T-helper 17 cell (primary cell): ENCODE results near the gene CHD6. TPM values are rescaled to one million over a fixed set of nuclear protein-coding genes. Genes with fewer than 3 reads are reported as not detected.

ENCODE experiments used
- ATAC-seq: fragments of 150-1000 bp; cut with Tn5 transposase; 2 replicates; pipeline ENCODE4 v1.10.0; 2021; ENCODE audit warnings: mild to moderate bottlenecking, moderate library complexity
- DNase-seq, 3 donors: peaks; one replicate each; pipeline versions ENCODE4 v3.0.0 to v3.0.0-alpha.2; 2020 to 2021
- H3K9me3 ChIP-seq: one replicate; pipeline ENCODE4 v1.7.0; 2013; ENCODE audit warnings: low read length, mild to moderate bottlenecking; ENCODE audit not compliant: control insufficient read depth, poor library complexity, severe bottlenecking
- H3K27ac Mint-ChIP-seq: one replicate; pipeline ENCODE4 v1.8.0; 2022; ENCODE audit warnings: mild to moderate bottlenecking, moderate library complexity, mixed read lengths
- H3K27me3 Mint-ChIP-seq: one replicate; pipeline ENCODE4 v1.8.0; 2022; ENCODE audit warnings: mixed read lengths
- H3K36me3 Mint-ChIP-seq: one replicate; pipeline ENCODE4 v1.8.0; 2022; ENCODE audit warnings: low read depth, mixed read lengths
- H3K4me1 Mint-ChIP-seq: one replicate; pipeline ENCODE4 v1.8.0; 2022; ENCODE audit warnings: mild to moderate bottlenecking, mixed read lengths
- H3K4me3 Mint-ChIP-seq: one replicate; pipeline ENCODE4 v1.8.0; 2022; ENCODE audit warnings: mild to moderate bottlenecking, moderate library complexity, mixed read lengths
- total RNA-seq, 4 donors: library from RNA in 2 of 4; stranded (reverse) in 2 of 4; gene quantifications; one replicate each; pipeline ENCODE4 v1.2.3 and lab custom pipeline; 2022 to 2026

The CHD6 gene
- total RNA-seq, 2 donors from 2014 or later: 83.3 to 87.0 TPM

DNA sequence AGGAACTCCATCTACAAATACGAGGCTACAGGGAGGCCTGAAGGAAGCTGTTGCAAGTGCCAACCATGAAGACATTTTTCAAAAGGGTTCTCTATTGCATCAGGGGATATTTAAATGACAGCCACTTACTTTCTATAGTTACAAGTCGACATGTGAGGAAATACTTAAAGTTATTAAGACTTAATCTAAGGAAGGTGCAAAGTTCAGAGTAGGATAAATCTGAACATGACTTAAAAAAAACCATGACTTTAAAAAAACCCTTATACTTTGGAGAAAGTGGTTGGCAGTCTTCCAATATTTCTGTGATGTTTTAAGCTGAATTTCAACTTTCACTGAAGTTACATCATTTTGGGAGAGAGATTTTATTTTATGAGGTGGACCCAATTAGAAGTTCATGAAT, 195.2 kb downstream of the CHD6 start:
- no peaks in the 10 kb centered on the region for H3K9me3 ChIP-seq
- H3K27ac Mint-ChIP-seq: no peak overlapping the region
- no peak overlapping the region for H3K4me3 Mint-ChIP-seq
- H3K4me1 Mint-ChIP-seq: peaks cover 11% of the 10 kb centered on the region
- DNase-seq (no peak), ATAC-seq (no peak)
- no peaks in the 10 kb centered on the region for H3K27me3 Mint-ChIP-seq
- H3K36me3 Mint-ChIP-seq: peaks cover 21% of the 10 kb centered on the region

DNA sequence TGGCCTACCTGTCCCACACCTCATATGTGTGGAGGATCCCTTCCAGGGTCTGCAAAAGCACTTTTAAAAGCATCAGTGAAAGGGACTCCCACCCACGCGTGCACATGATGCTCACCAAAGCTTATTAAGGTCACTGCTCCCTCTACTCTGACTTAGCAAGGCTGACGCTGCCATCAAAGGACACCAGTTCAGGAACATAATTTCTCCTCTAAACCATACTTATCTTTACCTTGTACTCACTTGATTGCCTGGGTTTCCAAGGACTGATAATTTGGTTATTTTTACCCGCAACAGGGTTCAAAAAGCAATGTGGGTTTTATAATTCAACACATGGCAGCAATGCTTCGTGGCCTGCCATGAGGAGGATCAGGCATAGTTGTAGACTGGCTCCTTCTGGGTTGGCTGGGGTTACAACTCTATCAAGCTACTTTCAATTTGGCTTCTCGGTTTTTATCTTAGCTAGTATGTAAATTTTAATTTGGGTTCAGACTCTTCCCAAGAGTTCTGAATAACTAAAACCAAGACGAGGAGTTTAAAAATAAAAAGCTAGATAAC, 199.4 kb downstream of the CHD6 start:
- Mint-ChIP-seq H3K4me1 (peaks cover 9% of the 10 kb centered on the region), H3K27me3 (no peaks in the 10 kb centered on the region), H3K27ac (no peak overlapping the region), H3K4me3 (no peak overlapping the region), H3K36me3 (peaks cover 28% of the 10 kb centered on the region)
- ATAC-seq (no peak), DNase-seq (no peak)
- no peaks in the 10 kb centered on the region for H3K9me3 ChIP-seq

- H3K9me3 ChIP-seq: no peaks in the 10 kb centered on the region
- peaks cover 14% of the 10 kb centered on the region for H3K4me1 Mint-ChIP-seq
- H3K36me3 Mint-ChIP-seq: peaks cover 28% of the 10 kb centered on the region
- DNase-seq (no peak), ATAC-seq (no peak)
- H3K4me3 Mint-ChIP-seq: no peak overlapping the region
- no peaks in the 10 kb centered on the region for H3K27me3 Mint-ChIP-seq
- peak overlapping the region; percentile 63 for H3K27ac Mint-ChIP-seq
Observed at GRCh38 chr20:41418031-41418430, 200.1 kb downstream of the CHD6 start.

DNA sequence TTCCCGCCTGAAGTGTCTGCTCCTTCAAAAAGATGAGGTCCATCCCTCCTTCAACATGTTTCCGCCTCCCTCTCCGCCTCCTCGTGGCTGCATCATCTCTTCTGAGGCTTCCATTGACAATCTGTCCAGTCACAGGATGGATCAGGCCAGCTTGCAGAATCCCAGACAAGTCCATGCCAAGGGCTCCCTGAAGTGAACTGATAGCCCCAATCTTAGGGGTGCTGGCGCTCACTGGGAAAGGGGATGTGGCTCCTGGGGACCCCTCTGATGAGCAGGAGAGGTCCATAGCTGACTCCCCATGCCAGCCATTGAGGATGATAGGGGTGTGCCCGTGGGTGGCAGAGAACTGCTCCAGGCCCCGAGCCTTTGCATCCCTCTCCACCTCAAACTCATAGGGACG, 203.0 kb downstream of the CHD6 start:
- ATAC-seq: no peak
- Mint-ChIP-seq H3K27me3 (no peaks in the 10 kb centered on the region), H3K4me1 (peaks cover 26% of the 10 kb centered on the region), H3K36me3 (peaks cover 24% of the 10 kb centered on the region), H3K27ac (peak overlapping the region; percentile 78), H3K4me3 (no peak overlapping the region)
- no peak for DNase-seq
- no peaks in the 10 kb centered on the region for H3K9me3 ChIP-seq

DNA sequence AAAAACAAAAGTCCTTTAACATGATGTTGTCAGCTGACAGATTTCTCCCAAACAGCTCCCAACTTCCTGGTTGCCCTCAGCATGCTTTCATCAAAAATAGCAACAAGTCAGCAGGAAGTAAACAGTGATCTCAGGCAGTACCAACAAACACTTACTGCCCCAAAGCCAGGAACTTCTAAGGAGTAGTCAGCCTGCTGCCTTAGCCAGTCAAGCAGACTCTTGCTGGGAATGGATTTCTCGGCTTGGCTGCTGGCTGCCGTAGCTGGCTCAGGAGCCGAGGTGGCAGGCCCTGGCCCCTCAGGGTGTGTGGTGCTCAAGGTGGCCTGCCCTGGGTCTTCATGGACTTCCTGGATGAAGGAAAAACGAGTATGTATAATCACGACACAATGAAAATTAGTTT, 205.0 kb downstream of the CHD6 start:
- no peaks in the 10 kb centered on the region for H3K9me3 ChIP-seq
- H3K36me3 Mint-ChIP-seq: peaks cover 23% of the 10 kb centered on the region
- no peak overlapping the region for H3K4me3 Mint-ChIP-seq
- H3K27me3 Mint-ChIP-seq: no peaks in the 10 kb centered on the region
- peak overlapping the region; percentile 78 for H3K27ac Mint-ChIP-seq
- H3K4me1 Mint-ChIP-seq: peaks cover 38% of the 10 kb centered on the region
- DNase-seq: no peak
- ATAC-seq: no peak

DNA sequence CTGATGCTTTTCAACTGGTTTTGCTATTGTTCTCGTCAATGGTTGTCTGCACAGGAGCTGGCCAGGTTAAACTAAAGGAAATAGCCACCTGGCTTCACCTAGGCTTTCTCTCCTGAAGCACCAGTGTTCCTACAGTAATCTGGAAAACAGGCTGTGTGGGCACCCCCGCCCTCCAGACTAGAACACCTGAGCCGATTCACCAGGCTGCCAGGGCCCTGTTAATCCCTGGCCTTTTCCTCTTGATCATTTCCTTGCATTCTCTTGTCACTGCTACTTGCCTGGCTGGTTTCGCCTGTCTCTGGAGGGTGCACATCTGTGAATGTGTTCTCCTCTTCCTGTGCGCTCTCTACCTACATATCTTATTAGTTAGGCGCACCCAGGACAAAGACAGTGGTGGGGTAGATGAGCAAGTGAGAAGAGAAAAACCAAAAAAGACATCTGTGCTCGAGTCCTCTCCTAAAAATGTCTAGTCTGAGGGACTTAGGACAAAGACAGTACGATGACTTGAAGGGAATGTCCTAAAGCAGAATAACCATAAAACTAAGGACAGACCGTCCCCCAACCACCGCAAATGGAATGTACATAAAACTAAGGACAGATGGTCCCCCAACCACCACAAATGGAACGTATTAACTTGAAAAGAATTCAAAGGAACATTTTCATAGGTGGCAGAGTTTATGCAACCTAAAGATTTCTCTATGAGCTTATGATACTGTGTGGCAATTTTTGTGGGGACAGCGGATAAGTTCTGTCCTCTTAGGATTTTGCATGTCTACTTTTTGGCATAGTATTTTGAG, 205.7 kb downstream of the CHD6 start:
- Mint-ChIP-seq H3K4me3 (no peak overlapping the region), H3K4me1 (peaks cover 38% of the 10 kb centered on the region), H3K27ac (peak overlapping the region; percentile 78), H3K36me3 (peaks cover 21% of the 10 kb centered on the region), H3K27me3 (no peaks in the 10 kb centered on the region)
- DNase-seq: no peak
- H3K9me3 ChIP-seq: no peaks in the 10 kb centered on the region
- no peak for ATAC-seq

DNA sequence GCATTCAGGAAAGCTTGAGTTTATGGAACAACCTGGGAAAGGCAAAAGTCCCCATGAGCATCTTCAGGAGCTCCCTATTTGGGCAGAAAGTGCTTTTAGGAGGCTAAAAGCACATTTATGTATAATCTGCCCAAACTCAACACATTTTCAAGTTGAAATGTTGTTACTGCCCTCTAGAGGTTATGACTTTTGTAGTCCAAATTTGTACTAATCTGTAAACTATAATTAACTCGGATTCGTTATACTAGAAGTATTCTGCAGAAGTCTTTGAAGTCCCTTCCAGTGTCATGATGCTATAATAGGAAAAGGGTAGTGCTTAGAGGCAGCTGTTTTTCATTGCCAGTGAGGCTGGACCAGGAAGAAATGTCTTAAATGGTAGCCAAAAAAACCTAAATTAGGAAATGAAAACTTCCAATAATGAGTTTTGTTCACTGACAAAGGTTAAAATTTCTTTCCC, 206.8 kb downstream of the CHD6 start:
- H3K36me3 Mint-ChIP-seq: peaks cover 23% of the 10 kb centered on the region
- peaks cover 38% of the 10 kb centered on the region for H3K4me1 Mint-ChIP-seq
- H3K27ac Mint-ChIP-seq: no peak overlapping the region
- DNase-seq: no peak
- no peaks in the 10 kb centered on the region for H3K9me3 ChIP-seq
- no peak overlapping the region for H3K4me3 Mint-ChIP-seq
- no peaks in the 10 kb centered on the region for H3K27me3 Mint-ChIP-seq
- ATAC-seq: no peak

DNA sequence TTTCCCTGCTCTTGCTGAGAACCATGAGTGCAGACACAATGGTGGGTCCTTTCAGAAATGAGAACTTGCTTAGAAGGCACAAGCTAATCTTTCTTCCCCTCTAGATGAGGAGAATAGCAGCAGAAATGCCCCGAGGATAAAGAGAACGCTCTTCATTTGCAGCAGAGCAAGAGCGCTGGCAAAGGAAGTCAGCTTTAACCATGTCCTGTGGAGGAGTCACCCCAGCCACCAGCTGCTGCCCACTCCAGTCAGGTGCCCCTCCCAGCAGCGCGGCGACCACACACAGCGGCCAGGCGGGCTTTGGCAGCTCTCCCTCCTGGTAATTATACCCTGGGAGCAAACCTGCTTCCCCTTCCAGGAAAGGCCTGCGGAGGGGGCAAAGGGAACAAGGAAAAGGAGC, 209.2 kb downstream of the CHD6 start:
- H3K9me3 ChIP-seq: no peaks in the 10 kb centered on the region
- Mint-ChIP-seq H3K4me3 (no peak overlapping the region), H3K4me1 (peaks cover 37% of the 10 kb centered on the region), H3K27ac (peak overlapping the region; percentile 65), H3K36me3 (peaks cover 15% of the 10 kb centered on the region), H3K27me3 (no peaks in the 10 kb centered on the region)
- ATAC-seq (no peak), DNase-seq (no peak)

GRCh38 chr20:41408156-41408794, 209.9 kb downstream of the CHD6 start:
- peak overlapping the region; percentile 2 for H3K4me3 Mint-ChIP-seq
- no peak for DNase-seq
- H3K27ac Mint-ChIP-seq: peak overlapping the region; percentile 65
- ATAC-seq: peak; percentile 45
- H3K9me3 ChIP-seq: no peaks in the 10 kb centered on the region
- H3K4me1 Mint-ChIP-seq: peaks cover 30% of the 10 kb centered on the region
- H3K27me3 Mint-ChIP-seq: no peaks in the 10 kb centered on the region
- H3K36me3 Mint-ChIP-seq: peaks cover 13% of the 10 kb centered on the region

DNA sequence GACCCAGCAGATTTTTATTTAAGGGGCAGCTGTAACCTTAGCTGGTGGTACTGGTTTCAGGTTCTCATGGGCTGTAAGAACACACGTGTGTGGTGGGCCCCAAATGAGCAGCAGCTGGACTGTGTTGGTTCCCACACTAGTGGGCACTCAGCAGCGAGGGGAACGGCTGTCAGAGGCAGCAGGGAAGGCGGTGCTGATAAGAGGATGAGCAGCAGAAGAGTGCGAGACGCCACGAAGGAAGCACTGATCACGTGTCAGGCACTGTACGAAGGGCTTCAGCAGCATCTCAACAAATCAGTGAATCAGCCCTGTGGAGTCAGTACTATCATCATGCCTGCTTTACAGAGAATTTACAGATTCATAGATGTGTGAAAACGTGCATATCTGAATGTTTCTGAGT, 210.6 kb downstream of the CHD6 start:
- H3K4me1 Mint-ChIP-seq: peaks cover 30% of the 10 kb centered on the region

GRCh38 chr20:41406896-41407444, 211.2 kb downstream of the CHD6 start:
- H3K9me3 ChIP-seq: no peaks in the 10 kb centered on the region
- no peak for DNase-seq
- Mint-ChIP-seq H3K4me1 (peaks cover 25% of the 10 kb centered on the region), H3K27me3 (no peaks in the 10 kb centered on the region), H3K36me3 (peaks cover 14% of the 10 kb centered on the region), H3K4me3 (no peak overlapping the region), H3K27ac (peak overlapping the region; percentile 39)
- no peak for ATAC-seq

More for the DNA sequence above, 210.6 kb downstream of the CHD6 start:
- Mint-ChIP-seq H3K36me3 (peaks cover 14% of the 10 kb centered on the region), H3K27ac (peak overlapping the region; percentile 21), H3K27me3 (no peaks in the 10 kb centered on the region), H3K4me3 (no peak overlapping the region)
- no peaks in the 10 kb centered on the region for H3K9me3 ChIP-seq
- DNase-seq (no peak), ATAC-seq (no peak)

DNA sequence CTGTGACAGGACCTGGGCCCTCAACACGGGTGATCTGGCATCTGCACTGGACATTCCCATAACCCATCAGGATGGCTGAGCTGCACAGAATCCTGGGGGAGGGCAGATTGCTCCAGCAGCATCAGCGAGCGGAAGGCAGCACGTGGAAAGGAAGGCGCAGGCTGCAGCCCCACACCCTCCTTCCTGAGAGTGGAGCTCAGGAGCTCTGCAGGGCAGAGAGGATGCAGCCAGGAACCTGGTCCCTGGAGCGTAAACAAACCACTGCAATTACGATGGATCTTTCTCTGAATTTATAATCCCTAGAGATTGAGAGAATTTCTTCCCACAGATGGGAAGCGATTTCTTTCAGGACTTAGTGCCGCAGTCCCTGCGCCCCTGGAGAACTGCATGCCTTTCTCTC, 211.8 kb downstream of the CHD6 start:
- Mint-ChIP-seq H3K27ac (peak overlapping the region; percentile 39), H3K4me3 (no peak overlapping the region), H3K27me3 (no peaks in the 10 kb centered on the region), H3K36me3 (peaks cover 14% of the 10 kb centered on the region), H3K4me1 (peaks cover 23% of the 10 kb centered on the region)
- no peak for ATAC-seq
- no peaks in the 10 kb centered on the region for H3K9me3 ChIP-seq
- DNase-seq: no peak

GRCh38 chr20:41405436-41405835, 212.7 kb downstream of the CHD6 start:
- ATAC-seq (no peak), DNase-seq (no peak)
- peak overlapping the region; percentile 69 for H3K27ac Mint-ChIP-seq
- no peaks in the 10 kb centered on the region for H3K9me3 ChIP-seq
- H3K4me3 Mint-ChIP-seq: no peak overlapping the region
- H3K36me3 Mint-ChIP-seq: peaks cover 10% of the 10 kb centered on the region
- no peaks in the 10 kb centered on the region for H3K27me3 Mint-ChIP-seq
- H3K4me1 Mint-ChIP-seq: peaks cover 17% of the 10 kb centered on the region
